IMR-90 (cell line): Measurements from ENCODE around the gene DMAC1. TPM values are rescaled to one million over a fixed set of nuclear protein-coding genes. Genes with fewer than 3 reads are reported as not detected.

Experiments used
- ATAC-seq: fragments of 200-7000 bp; cut with Tn5 transposase; 2 replicates; pipeline ENCODE4 v1.9.1; 2020; ENCODE audit warnings: low read depth, mild to moderate bottlenecking, moderate library complexity
- BruUV-seq: library from RNA; stranded (reverse); fragments of 400-500 nt; replicated peaks from 2 replicates; lab custom pipeline; 2021; lab: Mats Ljungman, UMichigan
- CTCF ChIA-PET: fragments of 300-600 bp; formaldehyde crosslinking; extraction: SDS; loops from one replicate; lab custom pipeline; 2021; ENCODE audit warnings: antibody characterized with exemption; lab: Yijun Ruan, JAX
- POLR2A ChIA-PET: fragments of 300-600 bp; sonication (Branson Sonifier 250); formaldehyde crosslinking; loops from one replicate; lab custom pipeline; 2022; ENCODE audit warnings: antibody characterized with exemption; ENCODE audit not compliant: unreplicated experiment; lab: Charles Lee
- DNase-seq: peaks from one replicate; pipeline ENCODE4 v3.0.0; 2013
- H2AFZ ChIP-seq: replicated peaks from 2 replicates; pipeline ENCODE3; 2013; ENCODE audit warnings: low read length, mild to moderate bottlenecking; ENCODE audit not compliant: poor library complexity
- H2AK5ac ChIP-seq: 2 replicates; pipeline ENCODE4 v1.6.1; 2013; ENCODE audit warnings: low read depth, low read length, inconsistent platforms
- H2AK9ac ChIP-seq: replicated peaks from 2 replicates; pipeline ENCODE3; 2013; ENCODE audit warnings: mild to moderate bottlenecking, low read depth, low read length, moderate library complexity; ENCODE audit not compliant: poor library complexity
- H2BK120ac ChIP-seq: 2 replicates; pipeline ENCODE4 v1.6.1; 2013; ENCODE audit warnings: low read depth, low read length, inconsistent platforms
- H2BK15ac ChIP-seq: 3 replicates; pipeline ENCODE4 v1.6.1; 2013; ENCODE audit warnings: low read depth, low read length, inconsistent platforms
- H2BK20ac ChIP-seq: 2 replicates; pipeline ENCODE4 v1.6.1; 2013; ENCODE audit warnings: low read depth, mild to moderate bottlenecking, inconsistent platforms, low read length, moderate library complexity
- H2BK5ac ChIP-seq: 2 replicates; pipeline ENCODE4 v1.6.1; 2013; ENCODE audit warnings: mild to moderate bottlenecking, low read depth, low read length, inconsistent platforms; ENCODE audit not compliant: poor library complexity, severe bottlenecking
- H3K14ac ChIP-seq: replicated peaks from 2 replicates; pipeline ENCODE4 v1.6.1; 2013; ENCODE audit warnings: low read depth, low read length, inconsistent platforms
- H3K18ac ChIP-seq: 2 replicates; pipeline ENCODE4 v1.6.1; 2013; ENCODE audit warnings: low read depth, low read length, control low read depth
- H3K23ac ChIP-seq: 2 replicates; pipeline ENCODE4 v1.6.1; 2013; ENCODE audit warnings: low read depth, low read length, inconsistent platforms
- H3K27ac ChIP-seq: 2 replicates; pipeline ENCODE4 v1.5.1; 2013; ENCODE audit warnings: mild to moderate bottlenecking, control low read depth, low read length; ENCODE audit not compliant: insufficient read depth
- H3K27me3 ChIP-seq: 2 replicates; pipeline ENCODE4 v1.6.1; 2013; ENCODE audit warnings: low read length; ENCODE audit not compliant: control insufficient read depth, insufficient read depth
- H3K36me3 ChIP-seq: 2 replicates; pipeline ENCODE4 v1.6.1; 2013; ENCODE audit warnings: low read length, mixed read lengths; ENCODE audit not compliant: control insufficient read depth, insufficient read depth
- H3K4ac ChIP-seq: 2 replicates; pipeline ENCODE4 v1.6.1; 2013; ENCODE audit warnings: low read depth, low read length, inconsistent platforms
- H3K4me1 ChIP-seq: 2 replicates; pipeline ENCODE4 v1.6.1; 2013; ENCODE audit warnings: low read length, mixed read lengths; ENCODE audit not compliant: control insufficient read depth, insufficient read depth
- H3K4me2 ChIP-seq: 2 replicates; pipeline ENCODE4 v1.6.1; 2013; ENCODE audit warnings: low read depth, mild to moderate bottlenecking, control low read depth, low read length, moderate library complexity
- H3K4me3 ChIP-seq: 2 replicates; pipeline ENCODE4 v1.5.1; 2013; ENCODE audit warnings: low read depth, mild to moderate bottlenecking, control low read depth, low read length, moderate library complexity; ENCODE audit not compliant: insufficient read depth
- H3K56ac ChIP-seq: 2 replicates; pipeline ENCODE4 v1.6.1; 2013; ENCODE audit warnings: low read length, inconsistent platforms; ENCODE audit not compliant: insufficient read depth; ENCODE audit errors: extremely low read depth
- H3K79me1 ChIP-seq, 2 experiments: 2 replicates each; pipeline ENCODE4 v1.6.1; 2013; ENCODE audit warnings: low read length in 2 of 2, inconsistent platforms in 1 of 2, low read depth in 1 of 2
- H3K9ac ChIP-seq: 2 replicates; pipeline ENCODE4 v1.6.1; 2013; ENCODE audit warnings: low read depth, low read length, control low read depth
- H3K9me1 ChIP-seq: 2 replicates; pipeline ENCODE4 v1.6.1; 2013; ENCODE audit warnings: low read length, inconsistent platforms; ENCODE audit not compliant: insufficient read depth
- H3K9me3 ChIP-seq: 2 replicates; pipeline ENCODE4 v1.6.1; 2013; ENCODE audit warnings: low read length; ENCODE audit not compliant: control insufficient read depth, insufficient read depth
- H4K20me1 ChIP-seq: 2 replicates; pipeline ENCODE4 v1.6.1; 2013; ENCODE audit warnings: low read length, inconsistent platforms; ENCODE audit not compliant: insufficient read depth
- H4K5ac ChIP-seq: 2 replicates; pipeline ENCODE4 v1.6.1; 2013; ENCODE audit warnings: mild to moderate bottlenecking, low read depth, low read length, control low read depth
- H4K8ac ChIP-seq, 2 experiments: 2 replicates each; pipeline ENCODE4 v1.6.1; 2013; ENCODE audit warnings: low read depth in 2 of 2, low read length in 2 of 2, control low read depth in 1 of 2, inconsistent platforms in 1 of 2
- H4K91ac ChIP-seq: 2 replicates; pipeline ENCODE4 v1.6.1; 2013; ENCODE audit warnings: low read depth, low read length, inconsistent platforms; ENCODE audit not compliant: insufficient read depth
- BHLHE40 ChIP-seq: fragments of 150-350 bp; IDR thresholded peaks from 2 replicates; pipeline ENCODE4 v1.6.1; 2016; ENCODE audit warnings: mild to moderate bottlenecking, low read depth, low read length
- RFX5 ChIP-seq: IDR thresholded peaks from 2 replicates; pipeline ENCODE4 v1.8.0; 2012; ENCODE audit warnings: low read depth, mild to moderate bottlenecking, low read length, moderate library complexity
- SMC3 ChIP-seq: fragments of 150-350 bp; IDR thresholded peaks from 2 replicates; pipeline ENCODE4 v1.6.1; 2016; ENCODE audit warnings: low read depth, mild to moderate bottlenecking, antibody characterized with exemption, low read length, moderate library complexity
- WGBS, 2 experiments: methylation state at CpG; one replicate each; pipeline versions ENCODE4 v1.1.5 to v1.1.7; 2013; ENCODE audit warnings: missing lambda C conversion rate in 2 of 2; ENCODE audit not compliant: insufficient read length in 1 of 2; ENCODE audit errors: extremely low coverage in 2 of 2; 5-methylcytosine and 5-hydroxymethylcytosine counted together
- dilution Hi-C: fragments of 300-500 bp; cut with HindIII; formaldehyde crosslinking; loops from one replicate; pipeline ENCODE4 v1.14.3; 2018; ENCODE audit warnings: low sequenced_read_pairs; ENCODE audit not compliant: unreplicated experiment
- in situ Hi-C: fragments of 300-500 bp; cut with MboI; formaldehyde crosslinking; loops from 3 replicates; pipeline ENCODE4 v1.14.3; 2019; ENCODE audit warnings: low sequenced_read_pairs, inconsistent platforms, mixed read lengths
- intact Hi-C: fragments of 100-400 bp; cut with micrococcal nuclease; formaldehyde crosslinking; loops from 2 replicates; pipeline ENCODE4 v1.10.0; 2022
- polyA plus RNA-seq, 3 experiments: library from polyadenylated mRNA; depleted of rRNA; stranded (reverse); fragments of >200 nt; gene quantifications; 2 replicates each; pipeline ENCODE4 v1.2.3, GENCODE V29; 2012; ENCODE audit warnings: low replicate concordance in 1 of 3
- total RNA-seq: library from RNA; depleted of rRNA; stranded (reverse); fragments of >200 nt; gene quantifications from 2 replicates; pipeline ENCODE4 v1.2.3, GENCODE V29; 2012

DMAC1 gene
- total and polyA plus RNA-seq, 2 of the 4 experiments (the other 2 are of a cell fraction), result 8.1 to 14.5 TPM

DNA sequence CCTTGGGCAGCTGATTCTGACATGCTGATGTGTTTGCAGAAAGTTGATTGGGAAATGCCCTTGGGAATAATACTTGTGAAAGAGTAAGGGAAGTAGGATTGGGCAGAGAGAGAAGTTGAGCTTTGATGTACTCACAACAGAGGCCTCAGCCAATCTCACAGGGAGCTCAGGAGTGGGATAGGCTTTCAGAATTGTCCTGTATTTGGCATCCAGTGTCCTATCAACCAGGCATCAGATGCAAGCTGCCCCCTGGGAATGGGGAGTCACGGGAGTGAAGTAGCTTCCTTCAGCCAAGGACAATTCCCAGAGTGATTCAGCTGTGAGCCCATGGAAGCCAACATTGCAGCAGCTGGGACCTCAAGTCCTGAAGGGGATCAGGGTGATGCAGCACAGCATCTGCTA, 39.6 kb downstream of the DMAC1 start:
- no peaks in the 10 kb centered on the region for H4K20me1 ChIP-seq
- H2AK9ac ChIP-seq, result no peak overlapping the region
- BruUV-seq, result no TSS peak
- no peak overlapping the region for H3K18ac ChIP-seq
- H2AK5ac ChIP-seq, result no peak overlapping the region
- H3K36me3 ChIP-seq, result no peaks in the 10 kb centered on the region
- in situ Hi-C loops, result no loop called here
- no peaks in the 10 kb centered on the region for H3K27me3 ChIP-seq
- H4K8ac ChIP-seq, result no peak overlapping the region
- H3K14ac ChIP-seq, result no peak overlapping the region
- H2BK20ac ChIP-seq, result no peak overlapping the region
- no peak overlapping the region for H3K4ac ChIP-seq
- no peaks in the 10 kb centered on the region for H3K4me1 ChIP-seq
- no peaks in the 10 kb centered on the region for H3K9me1 ChIP-seq
- no peak overlapping the region for H2BK120ac ChIP-seq
- H3K23ac ChIP-seq, result no peak overlapping the region
- dilution Hi-C loops, result no loop called here
- H3K4me2 ChIP-seq, result no peak overlapping the region
- H2BK5ac ChIP-seq, result no peak overlapping the region
- H4K5ac ChIP-seq, result no peak overlapping the region
- H3K9me3 ChIP-seq, result no peaks in the 10 kb centered on the region
- ChIA-PET POLR2A (no interaction called here), CTCF (interaction anchor here (0.5 kb wide), 1 partner anchor 190 kb away, joined by 3 read pairs; no protein-coding TSS in a partner anchor)
- no peak overlapping the region for H3K56ac ChIP-seq
- ATAC-seq (no peak), DNase-seq (no peak)
- no peak overlapping the region for H2AFZ ChIP-seq
- H3K9ac ChIP-seq, result no peak overlapping the region
- no peak overlapping the region for H2BK15ac ChIP-seq
- H3K27ac ChIP-seq, result no peak overlapping the region
- H3K4me3 ChIP-seq, result no peak overlapping the region
- no peaks in the 10 kb centered on the region for H3K79me1 ChIP-seq
- WGBS, 2 experiments, result no CpG with 5 or more reads among the region's 1 CpG
- TF ChIP-seq BHLHE40 (no peak), SMC3 (no peak), RFX5 (no peak)
- no peak overlapping the region for H4K91ac ChIP-seq
- intact Hi-C loops, result no loop called here
